T-helper 2 cell treated with Interferon-gamma antibody and Interleukin-4, amounts not matched to agents 100 ng/mL and 5 ng/mL, for 36 hours (primary cell): ENCODE data around the gene THAP12. TPM values are rescaled to one million over a fixed set of nuclear protein-coding genes. Genes with fewer than 3 reads are reported as not detected.

Source experiments
- intact Hi-C: fragments of 100-400 bp; cut with micrococcal nuclease; formaldehyde crosslinking; loops from one replicate; pipeline ENCODE4 v1.15.1; 2023
- total RNA-seq: library from RNA; stranded (reverse); gene quantifications from 2 replicates; pipeline ENCODE4 v1.2.3, GENCODE V29; 2022

Gene THAP12
- total RNA-seq, 1 donor from 2014 or later: 57.5 TPM

DNA sequence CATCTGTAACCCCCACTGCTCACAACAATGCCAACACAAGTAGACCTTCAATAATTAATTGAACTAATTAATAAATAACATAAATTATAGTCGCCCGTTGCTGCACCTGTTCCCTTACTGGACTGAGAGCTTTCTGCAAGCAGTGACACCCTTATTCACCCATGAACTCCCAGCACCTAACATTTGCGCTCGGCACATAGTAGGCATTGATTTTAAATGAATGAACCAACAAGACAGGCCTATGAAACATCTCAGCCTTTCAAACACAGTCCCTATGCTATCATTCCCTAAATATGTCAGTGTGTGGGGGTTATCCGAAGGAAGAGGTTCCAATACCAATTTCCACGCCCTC is 1.1 kb downstream of the THAP12 start:
- intact Hi-C loops: loop anchor here (2.0 to 5.0 kb wide), 3 partner anchors 172 to 565 kb away; partner anchors contain the start of genes UVRAG and WNT11

- intact Hi-C loops: no loop called here
Measured at GRCh38 chr11:76376746-76377558, 4.0 kb downstream of the THAP12 start.

DNA sequence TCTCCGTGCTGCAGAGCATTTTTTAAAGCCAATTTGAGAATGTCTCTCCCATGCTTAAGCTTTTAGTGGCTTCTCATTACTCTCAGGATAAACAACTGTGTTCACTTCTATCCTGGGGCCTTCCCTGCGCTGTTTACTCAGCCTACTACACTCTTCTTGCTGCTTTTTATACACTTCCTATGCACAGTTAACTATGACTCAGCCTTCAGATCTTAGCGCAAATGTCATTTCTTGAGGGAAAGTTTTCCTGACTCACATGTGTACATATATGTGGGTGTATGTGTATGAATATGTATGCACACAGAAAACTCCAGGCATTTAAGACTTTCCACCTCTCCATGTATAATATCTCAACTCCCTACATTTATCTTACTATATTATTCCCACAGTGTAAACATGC is 9.8 kb downstream of the THAP12 start:
- intact Hi-C loops: no loop called here

- intact Hi-C loops: no loop called here
Measured at GRCh38 chr11:76369406-76369805, 11.5 kb downstream of the THAP12 start.

- intact Hi-C loops: no loop called here
Measured at GRCh38 chr11:76368490-76368889, 12.4 kb downstream of the THAP12 start.

DNA sequence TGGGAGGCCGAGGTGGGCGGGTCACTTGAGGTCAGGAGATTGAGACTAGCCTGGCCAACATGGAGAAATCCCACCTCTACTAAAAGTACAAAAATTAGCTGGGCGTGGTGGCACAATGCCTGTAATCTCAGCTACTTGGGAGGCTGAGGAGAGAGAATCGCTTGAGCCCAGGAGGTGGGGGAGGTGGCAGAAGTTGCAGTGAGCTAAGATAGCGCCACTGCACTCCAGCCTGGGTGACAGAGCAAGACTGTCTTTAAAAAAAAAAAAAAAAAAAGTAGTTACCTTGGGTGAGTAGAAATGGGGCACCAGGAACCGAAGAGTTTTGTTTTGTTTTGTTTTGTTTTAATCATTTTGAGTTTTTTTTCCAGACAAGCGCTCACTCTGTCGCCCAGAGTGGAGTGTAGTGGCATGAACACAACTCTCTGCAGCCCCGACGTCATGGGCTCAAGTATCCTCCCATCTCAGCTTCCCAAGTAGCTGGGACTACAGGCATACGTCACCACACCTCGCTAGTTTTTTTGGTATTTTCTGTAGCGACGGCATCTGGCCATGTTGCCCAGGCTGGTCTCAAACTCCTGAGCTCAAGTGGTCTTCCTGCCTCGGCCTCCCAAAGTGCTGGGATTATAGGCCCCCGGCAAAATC is 15.8 kb downstream of the THAP12 start:
- intact Hi-C loops: no loop called here

DNA sequence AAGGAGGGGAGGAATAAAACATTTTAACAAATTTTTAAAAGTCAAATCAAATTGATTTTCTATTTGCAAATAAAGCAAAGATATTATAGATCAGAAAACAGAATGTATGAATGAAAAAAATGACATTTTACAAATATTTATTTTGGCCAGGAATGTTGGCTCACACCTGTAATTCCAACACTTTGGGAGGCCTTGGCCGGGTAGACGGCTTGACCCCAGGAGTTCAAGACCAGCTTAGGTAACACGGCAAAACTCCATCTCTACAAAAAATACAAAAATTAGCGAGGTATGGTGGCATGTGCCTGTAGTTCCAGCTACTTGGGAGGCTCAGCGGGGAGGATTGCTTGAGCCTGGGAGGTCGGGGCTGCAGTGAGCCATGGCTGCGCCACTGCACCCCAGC is 18.2 kb downstream of the THAP12 start:
- intact Hi-C loops: no loop called here

DNA sequence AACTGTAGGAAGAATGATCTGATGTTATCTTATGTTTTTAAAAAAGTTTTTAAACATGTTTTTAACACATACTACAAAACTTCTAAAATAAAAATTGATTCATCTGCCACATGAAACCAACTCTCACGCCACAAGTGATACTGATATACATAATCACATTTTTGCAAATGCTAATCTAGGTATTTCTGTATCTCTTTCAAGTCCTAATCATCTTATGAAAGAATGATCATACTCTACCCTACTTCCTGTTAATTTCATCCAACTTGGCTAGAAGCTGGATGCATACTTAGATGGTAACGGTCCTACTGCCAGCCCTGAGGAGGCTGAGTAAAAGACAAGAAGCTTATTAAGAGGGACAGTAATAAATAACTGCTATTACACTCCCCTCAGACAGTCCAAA is 19.2 kb downstream of the THAP12 start:
- intact Hi-C loops: no loop called here

GRCh38 chr11:76361374-76361773 is 19.6 kb downstream of the THAP12 start:
- intact Hi-C loops: no loop called here

DNA sequence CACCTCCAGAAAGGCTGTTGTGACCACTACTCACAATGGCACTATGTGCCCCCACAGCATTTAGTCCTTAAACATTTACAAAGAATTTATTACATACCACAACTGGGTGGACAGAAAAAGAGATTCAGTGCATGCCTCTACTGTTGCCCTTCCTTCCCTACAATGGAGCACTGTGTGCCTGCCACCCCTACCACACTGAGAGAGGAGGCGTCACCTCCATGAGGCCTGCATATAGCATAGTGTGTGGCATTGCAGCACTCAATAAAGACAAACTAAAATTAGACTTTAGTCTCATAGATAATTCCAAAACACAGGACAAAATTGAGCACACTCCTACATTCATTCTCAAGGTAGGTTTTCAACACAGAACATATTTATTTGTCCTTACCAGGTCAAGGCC is 25.8 kb downstream of the THAP12 start:
- intact Hi-C loops: no loop called here

- intact Hi-C loops: no loop called here
Measured at GRCh38 chr11:76348348-76348747, 32.6 kb downstream of the THAP12 start.

DNA sequence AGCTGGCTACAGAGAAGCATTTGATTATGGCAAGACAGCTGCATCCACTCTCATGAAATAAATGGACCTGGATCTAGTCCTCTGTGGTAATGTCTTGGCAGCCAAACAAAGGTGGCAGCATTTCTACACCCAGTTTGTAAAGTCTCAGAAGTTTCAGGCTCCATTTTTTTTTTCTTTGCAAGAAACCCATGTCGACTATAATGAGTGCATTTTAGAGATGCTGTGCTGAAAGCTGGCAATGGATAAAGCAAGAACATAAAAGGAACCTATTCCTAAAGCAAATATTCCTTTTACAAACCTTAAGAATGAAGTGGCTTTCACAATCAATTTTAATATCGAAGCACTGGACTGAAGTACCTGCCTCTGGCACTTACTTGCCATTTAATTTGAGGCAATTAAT is 33.5 kb downstream of the THAP12 start:
- intact Hi-C loops: no loop called here

GRCh38 chr11:76339221-76339620 is 41.7 kb downstream of the THAP12 start:
- intact Hi-C loops: no loop called here

DNA sequence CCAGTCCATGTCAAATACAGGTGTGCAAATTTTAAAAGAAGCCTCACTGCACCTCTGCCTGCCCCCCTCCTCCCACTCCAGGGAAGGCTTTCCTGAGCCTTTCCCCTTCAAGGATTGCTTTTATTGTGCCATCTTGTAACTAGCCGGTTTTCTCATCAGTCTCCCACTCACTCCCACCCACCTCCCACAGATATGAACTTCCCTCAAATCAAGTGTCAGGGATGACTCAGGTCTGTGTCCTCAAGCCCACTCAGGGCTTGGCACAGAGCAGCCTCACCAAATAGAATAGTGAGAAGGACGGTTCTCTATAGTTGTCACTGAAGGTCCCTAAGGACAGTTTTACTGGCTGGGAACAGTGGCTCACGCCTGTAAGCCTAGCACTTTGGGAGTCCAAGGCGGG is 43.0 kb downstream of the THAP12 start:
- intact Hi-C loops: no loop called here

GRCh38 chr11:76337469-76337868 is 43.5 kb downstream of the THAP12 start:
- intact Hi-C loops: no loop called here

- intact Hi-C loops: no loop called here
Measured at GRCh38 chr11:76336597-76336996, 44.3 kb downstream of the THAP12 start.

DNA sequence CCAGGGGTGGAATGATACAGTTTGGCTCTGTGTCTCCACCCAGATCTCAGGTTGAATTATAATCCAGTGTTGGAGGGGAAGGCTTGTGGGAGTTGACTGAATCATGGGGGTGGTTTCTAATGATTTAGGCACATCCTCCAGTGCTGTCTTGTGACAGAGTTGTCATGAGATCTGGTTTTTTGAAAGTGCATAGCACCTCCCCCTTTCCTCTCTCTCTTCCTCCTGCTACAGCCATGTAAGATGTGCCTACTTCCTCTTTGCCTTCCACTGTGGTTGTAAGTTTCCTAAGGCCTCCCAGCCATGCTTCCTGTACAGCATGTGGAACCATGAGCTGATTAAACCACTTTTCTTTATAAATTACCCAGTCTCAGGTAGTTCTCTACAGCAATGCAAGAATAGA is 45.1 kb downstream of the THAP12 start:
- intact Hi-C loops: no loop called here

- intact Hi-C loops: no loop called here
Measured at GRCh38 chr11:76334826-76335389, 46.0 kb downstream of the THAP12 start.

DNA sequence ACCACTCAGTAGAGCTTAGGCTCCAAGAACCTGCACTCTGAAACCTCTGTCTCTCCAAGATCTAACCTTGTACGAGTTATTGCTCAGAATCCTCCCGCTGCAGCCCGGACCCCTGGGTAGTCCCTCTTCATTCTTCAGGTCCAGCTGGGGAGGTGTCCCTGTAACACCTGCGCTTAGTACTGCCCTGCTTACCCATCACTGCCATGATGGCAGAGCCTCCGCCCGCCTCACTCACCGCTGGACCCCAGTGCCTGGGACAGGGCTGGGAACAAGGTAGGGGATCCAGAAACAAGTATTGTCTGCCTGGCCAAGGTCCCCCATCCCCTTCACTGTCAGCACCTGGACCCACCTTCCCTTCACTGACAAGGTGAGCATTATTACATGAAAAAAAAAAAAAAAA is 50.3 kb downstream of the THAP12 start:
- intact Hi-C loops: no loop called here

GRCh38 chr11:76329983-76330382 is 50.9 kb downstream of the THAP12 start:
- intact Hi-C loops: no loop called here

- intact Hi-C loops: no loop called here
Measured at GRCh38 chr11:76329084-76329648, 51.8 kb downstream of the THAP12 start.

DNA sequence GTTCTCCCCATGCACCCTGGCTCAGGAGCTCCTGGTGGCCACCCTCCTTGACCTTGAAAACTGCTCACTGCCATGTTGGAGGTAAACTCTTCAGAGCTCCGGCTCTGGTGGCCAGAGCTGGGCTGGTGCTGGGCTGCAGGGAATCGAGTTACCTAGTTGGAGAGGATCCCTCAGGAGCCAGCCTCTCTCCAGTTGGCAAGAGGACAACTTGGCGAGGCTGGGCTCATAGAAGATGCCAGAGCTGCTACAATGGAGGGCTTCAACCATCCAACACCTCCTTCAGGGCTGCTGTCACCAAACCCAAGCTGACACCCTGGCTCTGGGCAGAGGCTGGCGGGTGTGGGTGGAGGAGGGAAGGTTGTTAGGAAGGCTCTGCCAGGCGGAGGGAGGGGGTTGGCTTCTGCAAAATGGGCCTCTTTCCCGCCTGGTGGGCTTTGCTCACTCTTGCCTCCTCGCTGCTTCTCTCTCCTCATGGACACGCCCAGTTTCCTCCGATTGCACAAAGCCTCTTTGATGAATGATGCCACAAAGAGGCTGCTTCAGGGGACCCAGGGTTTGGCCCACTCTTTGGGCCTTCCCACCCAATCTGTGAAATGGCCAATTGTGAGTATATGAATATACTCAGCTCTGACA is 53.1 kb downstream of the THAP12 start:
- intact Hi-C loops: no loop called here
